Breast epithelium (tissue), 4 donors: Measurements from ENCODE around the gene GRIA4. TPM values are rescaled to one million over a fixed set of nuclear protein-coding genes. Genes with fewer than 3 reads are reported as not detected.

Experiments used
- DNase-seq, 2 donors: peaks; one replicate each; pipeline ENCODE4 v3.0.0-alpha.2; 2019; ENCODE audit warnings: low spot score in 2 of 2
- H3K27ac ChIP-seq, 2 donors: fragments of 200-600 bp; sonication (generic) in 1 of 2; one replicate each; pipeline ENCODE4 v1.5.1; 2016 to 2019; ENCODE audit warnings: mild to moderate bottlenecking in 1 of 2
- H3K27me3 ChIP-seq, 2 donors: fragments of 200-600 bp; sonication (generic) in 1 of 2; one replicate each; pipeline versions ENCODE4 v1.5.1 to v1.6.0; 2017 to 2019; ENCODE audit warnings: control low read depth in 1 of 2, mild to moderate bottlenecking in 1 of 2
- H3K36me3 ChIP-seq: fragments of 200-600 bp; one replicate; pipeline ENCODE4 v1.5.1; 2019
- H3K4me1 ChIP-seq, 2 donors: fragments of 200-600 bp; sonication (generic); one replicate each; pipeline ENCODE4 v1.5.1; 2016 to 2019; ENCODE audit warnings: control low read depth in 1 of 2
- H3K4me3 ChIP-seq, 3 donors: fragments of 200-600 bp; sonication (generic); 1 replicate in 2 of 3; 2 replicates in 1 of 3; pipeline ENCODE4 v1.5.1; 2016 to 2019; ENCODE audit warnings: mild to moderate bottlenecking in 3 of 3, moderate library complexity in 2 of 3
- H3K9me3 ChIP-seq, 2 donors: fragments of 200-600 bp; sonication (generic) in 1 of 2; one replicate each; pipeline ENCODE4 v1.5.1; 2016 to 2019; ENCODE audit warnings: control low read depth in 1 of 2
- POLR2A ChIP-seq: fragments of 450-650 bp; IDR thresholded peaks from one replicate; pipeline ENCODE4 v1.6.1; 2016; ENCODE audit warnings: antibody characterized with exemption, mild to moderate bottlenecking, moderate library complexity
- POLR2AphosphoS5 ChIP-seq, 3 donors: sonication (generic); formaldehyde crosslinking; IDR thresholded peaks; one replicate each; pipeline ENCODE4 v1.6.1; 2017; ENCODE audit warnings: antibody characterized with exemption in 3 of 3
- intact Hi-C: fragments of 100-400 bp; cut with DNase I; formaldehyde crosslinking; loops from one replicate; pipeline ENCODE4 v1.15.1; 2023; ENCODE audit warnings: low total_unique reads
- total RNA-seq, 3 donors: library from RNA; depleted of rRNA; stranded (reverse); fragments of >200 nt; gene quantifications; one replicate each; pipeline ENCODE4 v1.1.0, GENCODE V29; 2016
- TF ChIP-seq, protein P1 (sequence below), 3 donors: fragments of 450-650 bp; IDR thresholded peaks; one replicate each; pipeline ENCODE4 v1.5.1; 2016 to 2017; ENCODE audit warnings: antibody characterized with exemption in 3 of 3, mild to moderate bottlenecking in 3 of 3, moderate library complexity in 3 of 3

Gene GRIA4
- total RNA-seq, 3 donors from 2014 or later, result 14.1 to 27.7 TPM; not detected in 1

DNA sequence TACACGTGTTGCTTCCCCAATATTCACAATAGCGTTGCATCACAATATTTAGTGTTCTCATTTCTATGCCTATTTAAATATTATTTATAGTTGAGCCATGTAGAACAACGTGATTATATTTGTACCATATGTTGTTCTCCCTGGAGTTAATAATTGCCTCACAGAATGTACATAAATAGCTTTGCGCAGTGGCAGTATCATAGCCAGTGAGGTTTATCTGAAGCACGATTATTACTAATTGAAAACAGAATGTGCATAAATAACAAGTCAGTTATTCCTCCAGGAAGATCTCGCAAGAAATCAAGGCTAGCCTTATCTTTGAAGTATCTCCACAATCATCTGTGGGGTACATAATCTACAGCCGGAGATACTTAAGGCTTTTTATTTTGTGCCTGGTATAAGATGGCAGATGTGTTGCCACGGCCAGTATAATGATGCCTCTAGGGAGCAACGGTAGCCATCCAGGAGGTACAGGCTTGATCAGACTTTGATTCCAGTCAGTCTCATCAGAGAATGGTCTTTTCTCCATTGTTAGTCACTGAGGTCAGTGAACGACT is 214.7 kb downstream of the GRIA4 start:
- no peaks in the 10 kb centered on the region for H3K9me3 ChIP-seq
- intact Hi-C loops, result no loop called here
- H3K36me3 ChIP-seq, result no peaks in the 10 kb centered on the region
- no peak for DNase-seq
- no peaks in the 10 kb centered on the region for H3K27me3 ChIP-seq
- no peak overlapping the region for H3K4me3 ChIP-seq
- H3K27ac ChIP-seq, result no peak overlapping the region
- no peaks in the 10 kb centered on the region for H3K4me1 ChIP-seq
- TF ChIP-seq POLR2AphosphoS5 (IDR thresholded peaks at IDR 0.05) (no peak), POLR2A (no peak)
- TF ChIP-seq, protein P1, sequence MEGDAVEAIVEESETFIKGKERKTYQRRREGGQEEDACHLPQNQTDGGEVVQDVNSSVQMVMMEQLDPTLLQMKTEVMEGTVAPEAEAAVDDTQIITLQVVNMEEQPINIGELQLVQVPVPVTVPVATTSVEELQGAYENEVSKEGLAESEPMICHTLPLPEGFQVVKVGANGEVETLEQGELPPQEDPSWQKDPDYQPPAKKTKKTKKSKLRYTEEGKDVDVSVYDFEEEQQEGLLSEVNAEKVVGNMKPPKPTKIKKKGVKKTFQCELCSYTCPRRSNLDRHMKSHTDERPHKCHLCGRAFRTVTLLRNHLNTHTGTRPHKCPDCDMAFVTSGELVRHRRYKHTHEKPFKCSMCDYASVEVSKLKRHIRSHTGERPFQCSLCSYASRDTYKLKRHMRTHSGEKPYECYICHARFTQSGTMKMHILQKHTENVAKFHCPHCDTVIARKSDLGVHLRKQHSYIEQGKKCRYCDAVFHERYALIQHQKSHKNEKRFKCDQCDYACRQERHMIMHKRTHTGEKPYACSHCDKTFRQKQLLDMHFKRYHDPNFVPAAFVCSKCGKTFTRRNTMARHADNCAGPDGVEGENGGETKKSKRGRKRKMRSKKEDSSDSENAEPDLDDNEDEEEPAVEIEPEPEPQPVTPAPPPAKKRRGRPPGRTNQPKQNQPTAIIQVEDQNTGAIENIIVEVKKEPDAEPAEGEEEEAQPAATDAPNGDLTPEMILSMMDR (IDR thresholded peaks at IDR 0.05), result no peak

DNA sequence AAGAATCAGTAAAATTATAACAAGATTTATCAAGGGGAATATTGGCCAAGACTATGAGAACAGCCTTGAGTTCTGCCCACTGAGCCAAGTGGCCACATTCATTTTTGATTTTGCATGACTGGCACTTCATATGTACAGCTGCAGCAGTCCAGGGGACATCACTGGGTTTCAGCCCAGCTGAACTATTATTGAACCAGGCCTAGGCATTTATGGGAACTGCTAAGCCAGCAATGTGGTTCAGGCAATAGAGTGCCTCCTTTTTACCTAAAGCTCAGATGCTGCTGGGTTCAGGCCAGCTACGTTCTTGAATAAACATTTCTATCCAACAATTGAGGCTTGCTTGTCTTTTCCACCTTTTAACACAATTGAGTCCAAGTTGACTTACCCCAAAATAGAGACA is 215.3 kb downstream of the GRIA4 start:
- Histone ChIP-seq H3K36me3 (no peaks in the 10 kb centered on the region), H3K9me3 (no peaks in the 10 kb centered on the region), H3K27ac (no peak overlapping the region), H3K27me3 (no peaks in the 10 kb centered on the region), H3K4me3 (no peak overlapping the region), H3K4me1 (no peaks in the 10 kb centered on the region)
- no peak for TF ChIP-seq POLR2AphosphoS5 (IDR thresholded peaks at IDR 0.05)
- TF ChIP-seq, protein P1 (IDR thresholded peaks at IDR 0.05), result no peak
- TF ChIP-seq POLR2A, result no peak
- DNase-seq, result no peak
- intact Hi-C loops, result no loop called here

DNA sequence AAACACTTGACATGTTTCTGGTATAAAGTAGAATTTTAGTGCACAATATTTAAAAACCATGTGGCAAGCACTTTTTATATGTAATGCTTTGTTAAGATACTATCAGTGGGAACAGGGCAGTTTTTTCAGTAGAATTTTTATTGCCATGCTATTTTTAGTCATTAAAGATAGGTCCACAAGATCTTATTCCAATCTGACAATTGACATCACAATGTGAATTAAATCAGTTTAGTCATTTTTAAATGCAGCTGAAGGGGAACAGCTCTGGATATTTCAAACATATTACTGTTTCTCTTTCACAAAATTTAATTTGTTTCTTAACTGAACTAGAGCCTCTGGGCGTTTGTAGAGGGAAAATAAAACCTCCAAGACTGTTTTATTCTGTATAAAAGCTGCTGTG is 218.0 kb downstream of the GRIA4 start:
- TF ChIP-seq, protein P1 (IDR thresholded peaks at IDR 0.05), result no peak
- H3K36me3 ChIP-seq, result no peaks in the 10 kb centered on the region
- H3K9me3 ChIP-seq, result no peaks in the 10 kb centered on the region
- no peak overlapping the region for H3K4me3 ChIP-seq
- no peak overlapping the region for H3K27ac ChIP-seq
- no peaks in the 10 kb centered on the region for H3K4me1 ChIP-seq
- H3K27me3 ChIP-seq, result no peaks in the 10 kb centered on the region
- no peak for DNase-seq
- intact Hi-C loops, result no loop called here

DNA sequence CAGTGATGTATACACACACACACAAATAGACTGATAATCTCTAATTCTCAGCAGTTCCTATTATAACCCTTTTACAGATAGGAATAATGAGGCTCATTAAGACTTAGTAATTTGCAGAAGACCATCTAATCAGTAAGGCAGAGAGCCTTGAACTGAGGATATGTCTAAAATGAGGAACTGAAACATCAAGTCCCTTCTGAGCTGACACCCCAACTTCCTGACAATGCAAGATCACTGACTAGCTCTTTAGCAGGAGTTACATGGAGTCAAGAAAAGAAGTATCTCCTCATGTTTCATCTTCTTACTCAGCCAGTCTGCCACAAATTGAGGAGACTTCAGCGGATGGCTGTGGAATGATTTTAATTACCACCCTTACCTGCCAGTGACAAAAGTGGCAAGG is 219.2 kb downstream of the GRIA4 start:
- no peak overlapping the region for H3K4me3 ChIP-seq
- H3K4me1 ChIP-seq, result no peaks in the 10 kb centered on the region
- intact Hi-C loops, result no loop called here
- no peaks in the 10 kb centered on the region for H3K9me3 ChIP-seq
- H3K36me3 ChIP-seq, result no peaks in the 10 kb centered on the region
- TF ChIP-seq POLR2A, result no peak
- TF ChIP-seq POLR2AphosphoS5 (IDR thresholded peaks at IDR 0.05), result no peak
- TF ChIP-seq, protein P1 (IDR thresholded peaks at IDR 0.05), result no peak
- DNase-seq, result no peak
- no peak overlapping the region for H3K27ac ChIP-seq
- H3K27me3 ChIP-seq, result no peaks in the 10 kb centered on the region

- no peak for DNase-seq
- H3K4me3 ChIP-seq, result no peak overlapping the region
- H3K4me1 ChIP-seq, result no peaks in the 10 kb centered on the region
- H3K27ac ChIP-seq, result no peak overlapping the region
- no peaks in the 10 kb centered on the region for H3K27me3 ChIP-seq
- intact Hi-C loops, result no loop called here
- H3K9me3 ChIP-seq, result no peaks in the 10 kb centered on the region
- TF ChIP-seq POLR2AphosphoS5 (IDR thresholded peaks at IDR 0.05) (no peak), POLR2A (no peak)
- TF ChIP-seq, protein P1 (IDR thresholded peaks at IDR 0.05), result no peak
- H3K36me3 ChIP-seq, result no peaks in the 10 kb centered on the region
These were observed 224.6 kb downstream of the GRIA4 start for GRCh38 chr11:105834461-105834860.
